Upper lobe of left lung (tissue), 4 donors: Measurements from ENCODE around the gene SOX30.

Experiments
- CTCF ChIP-seq, 6 experiments: fragments of 450-650 bp in 4 of 6; fragments of 200-600 bp in 2 of 6; sonication (generic) in 2 of 6; IDR thresholded peaks; one replicate each; pipeline ENCODE4 v1.5.1; 2016 to 2019; ENCODE audit warnings: antibody characterized with exemption in 6 of 6
- EP300 ChIP-seq, 4 donors: sonication (generic); formaldehyde crosslinking; IDR thresholded peaks; one replicate each; pipeline ENCODE4 v1.5.1; 2017; ENCODE audit warnings: antibody characterized with exemption in 4 of 4, control low read depth in 2 of 4
- POLR2A ChIP-seq, 4 donors: fragments of 450-650 bp; IDR thresholded peaks; one replicate each; pipeline ENCODE4 v1.5.1; 2016 to 2017; ENCODE audit warnings: antibody characterized with exemption in 4 of 4, mild to moderate bottlenecking in 2 of 4
- POLR2AphosphoS5 ChIP-seq, 2 donors: sonication (generic); formaldehyde crosslinking; IDR thresholded peaks; one replicate each; pipeline ENCODE4 v1.5.1; 2017; ENCODE audit warnings: antibody characterized with exemption in 2 of 2

DNA sequence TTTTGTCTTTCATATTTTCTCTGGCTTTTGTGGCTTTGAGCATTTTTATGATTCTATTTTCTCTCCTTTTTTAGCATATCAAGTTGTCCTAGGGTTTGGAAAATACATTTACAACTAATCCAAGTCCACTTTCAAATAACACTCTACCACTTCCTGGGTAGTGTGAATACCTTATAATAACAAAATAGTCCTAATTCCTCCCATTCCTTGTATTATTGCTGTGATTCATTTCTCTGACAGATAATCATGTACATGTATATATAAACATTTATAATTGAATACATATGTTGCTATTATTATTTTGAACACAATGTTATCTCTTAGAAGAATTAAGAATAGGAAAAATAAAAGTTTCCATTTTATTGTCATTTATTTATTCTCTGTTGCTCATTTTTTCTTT is 61.8 kb downstream of the SOX30 start:
- TF ChIP-seq POLR2AphosphoS5 (IDR thresholded peaks at IDR 0.05) (no peak), CTCF (IDR thresholded peaks at IDR 0.05) (no peak), EP300 (IDR thresholded peaks at IDR 0.05) (no peak), POLR2A (IDR thresholded peaks at IDR 0.05) (no peak)
